Thoracic aorta (tissue), 2 donors: ENCODE data around the gene BCL2. TPM values are rescaled to one million over a fixed set of nuclear protein-coding genes. Genes with fewer than 3 reads are reported as not detected.

ENCODE experiments used
- ATAC-seq: fragments of 150-250 bp; one replicate; pipeline ENCODE4 v1.8.0; 2017; ENCODE audit warnings: low read depth; ENCODE audit not compliant: insufficient number of reproducible peaks, low FRiP score
- DNase-seq: peaks from one replicate; pipeline ENCODE4 v3.0.0-alpha.2; 2020; ENCODE audit warnings: low spot score
- H3K27ac ChIP-seq, 2 donors: fragments of 200-600 bp; sonication (generic); 1 replicate in 1 of 2; 2 replicates in 1 of 2; pipeline ENCODE4 v1.5.1; 2016; ENCODE audit warnings: mild to moderate bottlenecking in 2 of 2, moderate library complexity in 2 of 2
- H3K27me3 ChIP-seq: fragments of 200-600 bp; sonication (generic); replicated peaks from 2 replicates; pipeline ENCODE4 v1.6.0; 2016; ENCODE audit warnings: mild to moderate bottlenecking; ENCODE audit not compliant: insufficient read depth
- H3K36me3 ChIP-seq: fragments of 200-600 bp; sonication (generic); one replicate; pipeline ENCODE4 v1.5.1; 2016
- H3K4me1 ChIP-seq, 2 donors: fragments of 200-600 bp; sonication (generic); 1 replicate in 1 of 2; 2 replicates in 1 of 2; pipeline versions ENCODE4 v1.5.1 to v1.6.0; 2016; ENCODE audit warnings: low read depth in 2 of 2, mild to moderate bottlenecking in 1 of 2; ENCODE audit not compliant: control insufficient read depth in 1 of 2
- H3K4me3 ChIP-seq: fragments of 200-600 bp; sonication (generic); 2 replicates; pipeline ENCODE4 v1.5.1; 2016; ENCODE audit warnings: mild to moderate bottlenecking
- H3K9me3 ChIP-seq: fragments of 200-600 bp; sonication (generic); 2 replicates; pipeline ENCODE4 v1.5.1; 2016
- total RNA-seq, 2 donors: library from RNA; depleted of rRNA; stranded (reverse); fragments of >200 nt; gene quantifications; one replicate each; pipeline versions ENCODE4 v1.1.0 to v1.2.3, GENCODE V29; 2016
- TF ChIP-seq, protein P1 (sequence below): fragments of 200-600 bp; sonication (generic); IDR thresholded peaks from one replicate; pipeline ENCODE4 v1.5.1; 2019; ENCODE audit warnings: antibody characterized with exemption

The BCL2 gene
- total RNA-seq, 2 donors from 2014 or later: 22.9 to 29.3 TPM

DNA sequence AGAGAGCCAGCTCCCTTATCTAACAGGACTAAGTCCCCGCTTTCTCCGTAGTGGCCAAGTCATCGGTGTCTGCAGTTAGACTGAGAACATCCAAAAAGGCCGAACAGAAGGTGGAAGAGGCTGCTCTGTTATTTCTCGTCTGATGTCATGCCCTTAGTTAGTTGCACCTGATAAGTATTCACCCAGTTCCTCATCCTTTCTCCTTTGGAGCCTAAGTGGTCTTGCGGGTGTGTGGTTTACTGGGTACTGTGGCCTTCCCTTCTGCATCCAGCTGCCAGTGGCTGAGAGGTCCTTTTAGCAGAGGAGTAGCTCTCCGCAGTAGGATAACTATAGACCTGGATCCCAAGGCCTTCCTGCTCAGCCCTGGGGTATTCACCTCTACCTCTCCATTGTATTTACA is 211.6 kb downstream of the BCL2 start:
- DNase-seq: no peak
- no peak overlapping the region for H3K27ac ChIP-seq

DNA sequence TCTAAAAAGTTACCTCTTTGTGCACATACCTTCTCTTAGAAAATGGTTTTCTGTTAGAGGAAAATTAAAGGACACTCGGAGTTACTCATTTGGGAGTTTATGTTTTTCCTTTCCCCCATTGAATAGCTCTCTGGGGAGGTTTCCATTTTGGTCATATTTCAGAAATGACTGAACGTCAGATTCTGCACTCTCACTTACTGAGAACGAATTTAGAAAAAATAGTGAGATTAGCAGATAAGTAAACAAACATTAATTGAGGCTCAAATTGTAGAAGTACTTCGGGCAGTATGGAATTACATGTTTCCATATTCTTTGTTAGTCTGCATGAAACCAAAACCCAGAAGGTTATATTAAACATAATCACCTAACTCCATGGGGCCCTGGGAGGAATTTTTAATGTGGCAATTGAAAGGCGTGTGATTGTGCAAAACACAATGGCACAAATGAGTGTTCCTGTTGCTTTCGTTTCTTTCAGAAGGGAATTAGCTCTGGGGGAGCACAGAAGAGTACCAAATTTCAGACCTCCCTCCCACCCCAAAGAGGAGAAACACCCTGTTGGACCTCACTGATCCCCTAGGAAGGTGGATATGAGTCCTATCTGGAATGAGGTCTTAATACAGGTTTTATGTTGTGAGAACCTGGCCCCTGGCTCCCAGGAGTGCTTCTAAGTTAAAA is 212.3 kb downstream of the BCL2 start:
- Histone ChIP-seq H3K27me3 (no peaks in the 10 kb centered on the region), H3K4me1 (peaks cover 13 to 14% of the 10 kb centered on the region in 2 donors), H3K27ac (no peak overlapping the region), H3K36me3 (no peaks in the 10 kb centered on the region), H3K4me3 (no peak overlapping the region), H3K9me3 (no peaks in the 10 kb centered on the region)
- DNase-seq (no peak), ATAC-seq (no peak)
- TF ChIP-seq, protein P1, sequence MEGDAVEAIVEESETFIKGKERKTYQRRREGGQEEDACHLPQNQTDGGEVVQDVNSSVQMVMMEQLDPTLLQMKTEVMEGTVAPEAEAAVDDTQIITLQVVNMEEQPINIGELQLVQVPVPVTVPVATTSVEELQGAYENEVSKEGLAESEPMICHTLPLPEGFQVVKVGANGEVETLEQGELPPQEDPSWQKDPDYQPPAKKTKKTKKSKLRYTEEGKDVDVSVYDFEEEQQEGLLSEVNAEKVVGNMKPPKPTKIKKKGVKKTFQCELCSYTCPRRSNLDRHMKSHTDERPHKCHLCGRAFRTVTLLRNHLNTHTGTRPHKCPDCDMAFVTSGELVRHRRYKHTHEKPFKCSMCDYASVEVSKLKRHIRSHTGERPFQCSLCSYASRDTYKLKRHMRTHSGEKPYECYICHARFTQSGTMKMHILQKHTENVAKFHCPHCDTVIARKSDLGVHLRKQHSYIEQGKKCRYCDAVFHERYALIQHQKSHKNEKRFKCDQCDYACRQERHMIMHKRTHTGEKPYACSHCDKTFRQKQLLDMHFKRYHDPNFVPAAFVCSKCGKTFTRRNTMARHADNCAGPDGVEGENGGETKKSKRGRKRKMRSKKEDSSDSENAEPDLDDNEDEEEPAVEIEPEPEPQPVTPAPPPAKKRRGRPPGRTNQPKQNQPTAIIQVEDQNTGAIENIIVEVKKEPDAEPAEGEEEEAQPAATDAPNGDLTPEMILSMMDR: no peak

More for the DNA sequence above, 211.6 kb downstream of the BCL2 start:
- ATAC-seq: no peak
- H3K9me3 ChIP-seq: no peaks in the 10 kb centered on the region
- TF ChIP-seq, protein P1: no peak
- H3K27me3 ChIP-seq: no peaks in the 10 kb centered on the region
- H3K4me3 ChIP-seq: no peak overlapping the region
- no peaks in the 10 kb centered on the region for H3K36me3 ChIP-seq
- peaks cover 15 to 18% of the 10 kb centered on the region in 2 donors for H3K4me1 ChIP-seq

DNA sequence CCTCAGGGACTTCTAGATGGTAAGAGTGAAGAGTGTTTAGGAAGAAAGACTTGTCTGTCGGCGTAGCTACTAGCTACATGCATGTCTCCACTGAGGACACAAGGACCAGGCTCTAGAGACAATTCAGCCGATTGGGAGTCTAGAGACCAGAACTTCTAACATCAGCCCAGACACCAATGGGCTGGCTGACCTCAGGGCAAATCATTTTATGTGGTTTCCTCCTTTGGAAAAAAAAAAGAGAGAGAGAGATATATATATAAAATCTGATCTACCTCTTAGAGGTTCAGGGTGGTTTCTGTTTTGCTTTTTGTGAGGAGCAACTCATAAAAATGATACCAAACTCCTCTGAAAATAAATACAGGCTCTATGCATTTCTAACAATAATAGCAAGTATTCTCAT is 212.8 kb downstream of the BCL2 start:
- no peak overlapping the region for H3K4me3 ChIP-seq
- no peak overlapping the region for H3K27ac ChIP-seq
- H3K9me3 ChIP-seq: no peaks in the 10 kb centered on the region
- H3K27me3 ChIP-seq: no peaks in the 10 kb centered on the region
- peaks cover 7 to 8% of the 10 kb centered on the region in 2 donors for H3K4me1 ChIP-seq
- H3K36me3 ChIP-seq: no peaks in the 10 kb centered on the region
- DNase-seq (no peak), ATAC-seq (no peak)
- TF ChIP-seq, protein P1: no peak

DNA sequence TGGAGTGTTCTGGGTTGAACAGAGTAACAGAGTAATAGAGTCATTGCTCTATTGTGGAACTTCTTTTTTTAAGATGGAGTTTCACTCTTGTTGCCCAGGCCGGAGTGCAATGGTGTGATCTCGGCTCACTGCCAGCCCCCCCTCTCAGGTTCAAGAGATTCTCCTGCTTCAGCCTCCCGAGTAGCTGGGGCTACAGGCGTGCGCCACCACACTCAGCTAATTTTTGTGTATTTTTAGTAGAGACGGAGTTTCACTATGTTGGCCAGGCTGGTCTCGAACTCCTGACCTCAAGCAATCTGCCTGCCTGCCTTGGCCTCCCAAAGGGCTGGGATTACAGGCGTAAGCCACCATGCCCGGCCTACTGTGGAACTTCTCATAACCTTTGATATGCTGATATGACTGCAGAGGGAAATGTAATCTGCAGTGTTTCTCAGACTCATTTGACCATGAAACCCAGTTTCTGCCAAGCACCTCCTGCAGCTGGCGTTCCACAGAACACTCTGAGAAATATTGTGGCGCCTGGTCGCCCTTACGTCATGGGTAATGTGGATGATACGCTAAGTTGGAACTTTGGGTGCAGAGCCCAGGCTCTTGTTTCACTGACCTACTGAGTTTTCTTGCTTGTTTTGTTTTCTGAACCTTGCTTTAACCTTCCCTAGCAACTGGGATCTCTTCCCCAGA is 213.8 kb downstream of the BCL2 start:
- H3K9me3 ChIP-seq: no peaks in the 10 kb centered on the region
- no peaks in the 10 kb centered on the region for H3K27me3 ChIP-seq
- H3K4me1 ChIP-seq: peaks cover 0 to 6% of the 10 kb centered on the region in 2 donors
- H3K27ac ChIP-seq: no peak overlapping the region
- no peak overlapping the region for H3K4me3 ChIP-seq
- ATAC-seq (no peak), DNase-seq (no peak)
- TF ChIP-seq, protein P1: no peak
- no peaks in the 10 kb centered on the region for H3K36me3 ChIP-seq

DNA sequence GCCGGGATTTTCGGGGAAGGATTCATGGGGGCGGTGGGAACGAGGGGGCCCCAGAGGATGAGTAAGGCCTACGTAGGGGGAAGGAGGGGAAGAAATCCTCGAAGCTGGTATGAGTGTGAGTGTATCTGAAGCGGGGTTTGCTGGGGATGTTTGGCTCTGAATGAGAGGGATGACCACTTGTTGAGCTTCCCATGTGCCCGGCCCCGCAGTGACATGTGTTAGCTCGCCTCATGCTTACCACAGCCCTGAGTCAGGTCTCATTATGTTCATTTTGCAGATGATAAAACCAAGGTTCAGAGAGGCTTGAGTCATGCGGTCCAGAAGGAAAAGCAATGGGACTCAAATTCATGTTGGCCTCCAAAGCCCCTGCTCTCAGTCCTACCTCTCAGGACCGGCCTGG is 214.7 kb downstream of the BCL2 start:
- no peak overlapping the region for H3K27ac ChIP-seq
- ATAC-seq: no peak
- H3K36me3 ChIP-seq: no peaks in the 10 kb centered on the region
- TF ChIP-seq, protein P1: no peak
- H3K4me1 ChIP-seq: peaks cover 0 to 6% of the 10 kb centered on the region in 2 donors
- DNase-seq: no peak
- no peak overlapping the region for H3K4me3 ChIP-seq
- H3K9me3 ChIP-seq: no peaks in the 10 kb centered on the region
- no peaks in the 10 kb centered on the region for H3K27me3 ChIP-seq
